Suprapubic skin (tissue), 4 donors: ENCODE results near the gene GPX3. TPM values are rescaled to one million over a fixed set of nuclear protein-coding genes. Genes with fewer than 3 reads are reported as not detected.

Source experiments
- DNase-seq, 2 donors: peaks; one replicate each; pipeline ENCODE4 v3.0.0-alpha.2; 2019; ENCODE audit warnings: low spot score in 2 of 2
- H3K27ac ChIP-seq: fragments of 200-600 bp; sonication (generic); one replicate; pipeline ENCODE4 v1.5.1; 2019
- H3K27me3 ChIP-seq: fragments of 200-600 bp; sonication (generic); one replicate; pipeline ENCODE4 v1.5.1; 2019
- H3K36me3 ChIP-seq: fragments of 200-600 bp; sonication (generic); one replicate; pipeline ENCODE4 v1.5.1; 2019
- H3K4me1 ChIP-seq: fragments of 200-600 bp; sonication (generic); one replicate; pipeline ENCODE4 v1.5.1; 2019
- H3K4me3 ChIP-seq: fragments of 200-600 bp; sonication (generic); one replicate; pipeline ENCODE4 v1.5.1; 2019; ENCODE audit warnings: mild to moderate bottlenecking
- H3K9me3 ChIP-seq: fragments of 200-600 bp; sonication (generic); one replicate; pipeline ENCODE4 v1.5.1; 2019
- EP300 ChIP-seq: sonication (generic); formaldehyde crosslinking; IDR thresholded peaks from one replicate; pipeline ENCODE4 v1.6.1; 2017; ENCODE audit warnings: antibody characterized with exemption
- POLR2A ChIP-seq, 2 donors: fragments of 450-650 bp; IDR thresholded peaks; one replicate each; pipeline ENCODE4 v1.6.1; 2017; ENCODE audit warnings: antibody characterized with exemption in 2 of 2, mild to moderate bottlenecking in 2 of 2, moderate library complexity in 2 of 2
- POLR2AphosphoS5 ChIP-seq, 3 donors: sonication (generic); formaldehyde crosslinking; IDR thresholded peaks; one replicate each; pipeline ENCODE4 v1.6.1; 2017; ENCODE audit warnings: antibody characterized with exemption in 3 of 3
- WGBS: methylation state at CpG from one replicate; pipeline ENCODE4 v1.1.5; 2018; 5-methylcytosine and 5-hydroxymethylcytosine counted together
- total RNA-seq, 4 donors: library from RNA; depleted of rRNA; stranded (reverse); fragments of >200 nt; gene quantifications; one replicate each; pipeline ENCODE4 v1.1.0, GENCODE V29; 2016
- TF ChIP-seq, protein P1 (sequence below), 2 donors: fragments of 200-600 bp in 1 of 2; fragments of 450-650 bp in 1 of 2; sonication (generic) in 1 of 2; IDR thresholded peaks; one replicate each; pipeline ENCODE4 v1.5.1; 2016 to 2019; ENCODE audit warnings: antibody characterized with exemption in 2 of 2, mild to moderate bottlenecking in 1 of 2, moderate library complexity in 1 of 2

GPX3 gene
- total RNA-seq, 4 donors from 2014 or later = 242 to 601 (median 378) TPM

DNA sequence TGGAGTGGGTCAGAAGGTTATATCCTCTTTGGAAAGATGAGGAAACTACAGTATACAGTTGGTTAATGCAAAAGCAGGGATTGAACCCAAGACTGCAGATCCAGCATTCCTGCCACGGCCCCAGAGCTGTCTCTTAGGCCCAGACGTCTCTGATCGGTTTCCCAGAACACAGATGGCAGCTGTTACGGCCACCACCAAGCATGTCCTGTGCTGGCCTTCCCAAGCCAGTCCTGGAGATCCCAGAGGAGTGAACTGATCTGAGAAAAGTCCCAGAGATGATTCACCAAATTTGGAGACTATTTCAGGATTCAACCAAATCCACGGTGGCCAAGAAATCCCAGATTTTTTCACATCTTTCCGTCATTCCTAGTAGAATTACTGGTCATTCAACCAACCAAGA lies 40.4 kb downstream of the GPX3 start:
- H3K9me3 ChIP-seq = no peaks in the 10 kb centered on the region
- H3K27me3 ChIP-seq = no peaks in the 10 kb centered on the region
- no peak for TF ChIP-seq POLR2A (IDR thresholded peaks at IDR 0.05)
- no peak for TF ChIP-seq EP300
- TF ChIP-seq, protein P1, sequence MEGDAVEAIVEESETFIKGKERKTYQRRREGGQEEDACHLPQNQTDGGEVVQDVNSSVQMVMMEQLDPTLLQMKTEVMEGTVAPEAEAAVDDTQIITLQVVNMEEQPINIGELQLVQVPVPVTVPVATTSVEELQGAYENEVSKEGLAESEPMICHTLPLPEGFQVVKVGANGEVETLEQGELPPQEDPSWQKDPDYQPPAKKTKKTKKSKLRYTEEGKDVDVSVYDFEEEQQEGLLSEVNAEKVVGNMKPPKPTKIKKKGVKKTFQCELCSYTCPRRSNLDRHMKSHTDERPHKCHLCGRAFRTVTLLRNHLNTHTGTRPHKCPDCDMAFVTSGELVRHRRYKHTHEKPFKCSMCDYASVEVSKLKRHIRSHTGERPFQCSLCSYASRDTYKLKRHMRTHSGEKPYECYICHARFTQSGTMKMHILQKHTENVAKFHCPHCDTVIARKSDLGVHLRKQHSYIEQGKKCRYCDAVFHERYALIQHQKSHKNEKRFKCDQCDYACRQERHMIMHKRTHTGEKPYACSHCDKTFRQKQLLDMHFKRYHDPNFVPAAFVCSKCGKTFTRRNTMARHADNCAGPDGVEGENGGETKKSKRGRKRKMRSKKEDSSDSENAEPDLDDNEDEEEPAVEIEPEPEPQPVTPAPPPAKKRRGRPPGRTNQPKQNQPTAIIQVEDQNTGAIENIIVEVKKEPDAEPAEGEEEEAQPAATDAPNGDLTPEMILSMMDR (IDR thresholded peaks at IDR 0.05) = no peak
- TF ChIP-seq POLR2AphosphoS5 (IDR thresholded peaks at IDR 0.05) = no peak
- peaks cover 76% of the 10 kb centered on the region for H3K36me3 ChIP-seq
- H3K4me1 ChIP-seq = peaks cover 35% of the 10 kb centered on the region
- no peak for DNase-seq
- WGBS = 61% methylated on average over 3 of the region's 6 CpGs
- no peak overlapping the region for H3K4me3 ChIP-seq
- no peak overlapping the region for H3K27ac ChIP-seq

DNA sequence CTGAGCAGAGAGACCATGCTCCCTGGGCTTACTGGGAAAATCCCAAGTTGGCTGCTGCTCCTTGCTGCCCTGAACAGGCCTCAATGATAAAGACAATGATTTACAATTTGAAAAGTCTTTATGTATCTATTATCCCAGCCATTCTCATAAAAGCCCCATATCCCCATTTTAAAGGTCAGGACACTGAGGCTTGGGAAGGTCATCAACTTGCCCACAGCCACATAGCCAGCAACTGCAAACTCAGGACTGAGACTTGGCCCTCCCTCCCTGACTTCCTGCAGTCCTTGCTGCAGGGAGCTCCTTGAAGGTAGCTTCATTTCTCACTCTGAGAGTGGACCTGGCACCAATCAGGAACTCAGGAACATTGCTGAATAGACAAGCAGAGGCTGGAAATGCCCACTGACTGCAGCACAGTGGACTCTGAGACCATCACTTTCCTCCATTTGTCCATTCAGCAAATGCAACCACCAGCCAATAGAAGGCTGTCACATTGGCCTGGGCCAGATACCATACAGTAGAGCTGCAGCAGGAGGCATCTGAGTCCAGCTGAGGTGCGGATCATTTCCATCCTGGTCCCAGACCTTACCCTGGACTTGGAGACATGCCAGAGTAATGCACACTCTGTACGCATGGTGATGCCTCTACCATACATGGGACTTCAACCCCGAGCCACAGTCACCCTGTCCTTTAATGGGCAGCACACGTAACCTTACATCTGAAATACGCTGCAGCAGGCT lies 42.2 kb downstream of the GPX3 start:
- peaks cover 35% of the 10 kb centered on the region for H3K4me1 ChIP-seq
- H3K27me3 ChIP-seq = no peaks in the 10 kb centered on the region
- no peak overlapping the region for H3K4me3 ChIP-seq
- no peaks in the 10 kb centered on the region for H3K9me3 ChIP-seq
- peaks cover 64% of the 10 kb centered on the region for H3K36me3 ChIP-seq
- WGBS = 100% methylated on average over 5 of the region's 5 CpGs
- TF ChIP-seq, protein P1 (IDR thresholded peaks at IDR 0.05) = no peak
- TF ChIP-seq EP300 (no peak), POLR2A (IDR thresholded peaks at IDR 0.05) (no peak), POLR2AphosphoS5 (IDR thresholded peaks at IDR 0.05) (no peak)
- no peak overlapping the region for H3K27ac ChIP-seq
- no peak for DNase-seq

DNA sequence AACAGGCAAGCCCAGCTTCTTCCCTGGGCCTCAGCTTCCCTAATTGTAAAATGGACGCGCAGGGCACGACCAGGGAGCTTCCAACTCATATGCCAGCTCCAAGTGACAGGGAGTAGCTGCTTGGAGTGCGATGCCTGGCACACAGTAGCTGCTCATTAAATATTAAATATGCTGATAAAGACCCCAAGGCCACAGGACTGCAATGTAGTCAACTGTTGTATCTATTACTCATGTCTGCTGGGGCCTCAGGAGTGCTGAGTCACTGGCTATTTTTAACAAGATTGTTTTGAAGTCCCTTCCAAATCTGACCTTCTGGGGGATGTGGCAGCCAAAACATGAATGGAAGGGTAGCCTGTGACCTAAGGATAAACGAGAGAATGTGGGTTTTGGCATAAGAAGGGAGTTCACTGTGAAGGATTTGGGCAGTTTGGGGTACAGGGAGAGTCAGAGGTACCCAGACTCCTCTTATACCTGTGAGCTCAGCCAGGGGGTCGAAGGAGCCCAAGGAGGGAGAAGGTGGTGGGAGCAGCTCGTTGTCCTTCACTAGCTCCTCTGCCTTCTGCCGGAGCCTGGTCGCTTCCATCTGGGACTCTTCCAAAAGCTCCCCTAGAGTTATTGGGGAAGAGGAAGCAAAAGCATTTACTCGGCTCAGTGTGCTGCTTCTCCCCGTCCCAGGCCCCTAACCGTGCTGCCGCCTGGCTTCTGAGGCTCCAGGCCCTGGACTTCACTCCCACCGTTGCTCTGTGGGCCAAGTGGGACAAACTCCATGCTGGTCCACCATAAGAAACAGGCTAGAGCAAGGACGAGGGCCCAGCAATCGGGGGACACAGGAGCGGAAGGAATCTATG lies 43.0 kb downstream of the GPX3 start:
- Histone ChIP-seq H3K4me1 (peaks cover 43% of the 10 kb centered on the region), H3K4me3 (no peak overlapping the region), H3K27ac (no peak overlapping the region), H3K36me3 (peaks cover 56% of the 10 kb centered on the region), H3K27me3 (no peaks in the 10 kb centered on the region), H3K9me3 (no peaks in the 10 kb centered on the region)
- DNase-seq = no peak
- 75% methylated on average over 17 of the region's 17 CpGs for WGBS
- no peak for TF ChIP-seq POLR2A (IDR thresholded peaks at IDR 0.05)
- no peak for TF ChIP-seq EP300
- TF ChIP-seq POLR2AphosphoS5 (IDR thresholded peaks at IDR 0.05) = no peak
- TF ChIP-seq, protein P1 (IDR thresholded peaks at IDR 0.05) = no peak

DNA sequence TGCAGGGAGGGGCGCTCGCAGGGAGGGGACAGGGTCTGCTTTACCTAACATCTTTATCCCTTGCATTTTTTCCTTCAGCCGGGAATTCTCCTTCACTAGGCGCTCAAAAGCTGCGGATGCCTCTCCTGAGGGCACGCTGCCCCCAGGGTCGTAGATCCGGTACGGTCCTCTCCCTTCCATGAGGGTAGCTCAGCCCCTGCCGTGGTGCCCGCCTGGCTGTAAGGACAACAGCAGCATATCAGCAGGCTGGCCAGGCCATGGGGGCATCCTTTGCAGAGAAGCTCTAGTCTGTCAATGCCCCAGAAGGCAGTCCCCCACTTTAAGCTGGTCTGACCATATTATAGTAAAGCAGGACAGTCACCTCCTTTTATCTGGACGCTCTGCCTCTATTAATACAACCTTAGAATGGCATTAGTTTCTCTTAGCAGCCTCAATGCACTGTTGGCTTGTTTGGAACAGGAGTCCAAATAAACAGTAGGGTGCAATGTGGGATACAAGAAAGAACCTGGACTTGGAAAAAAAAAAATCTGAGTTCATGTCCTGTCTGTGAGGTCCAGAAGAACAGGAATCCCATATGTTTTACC lies 44.6 kb downstream of the GPX3 start:
- 92% methylated on average over 12 of the region's 12 CpGs for WGBS
- TF ChIP-seq EP300 = no peak
- no peak for TF ChIP-seq POLR2A (IDR thresholded peaks at IDR 0.05)
- no peak for TF ChIP-seq POLR2AphosphoS5 (IDR thresholded peaks at IDR 0.05)
- TF ChIP-seq, protein P1 (IDR thresholded peaks at IDR 0.05) = no peak
- Histone ChIP-seq H3K27me3 (no peaks in the 10 kb centered on the region), H3K27ac (no peak overlapping the region), H3K9me3 (no peaks in the 10 kb centered on the region), H3K4me1 (peaks cover 53% of the 10 kb centered on the region), H3K36me3 (peaks cover 43% of the 10 kb centered on the region), H3K4me3 (no peak overlapping the region)
- DNase-seq = no peak

DNA sequence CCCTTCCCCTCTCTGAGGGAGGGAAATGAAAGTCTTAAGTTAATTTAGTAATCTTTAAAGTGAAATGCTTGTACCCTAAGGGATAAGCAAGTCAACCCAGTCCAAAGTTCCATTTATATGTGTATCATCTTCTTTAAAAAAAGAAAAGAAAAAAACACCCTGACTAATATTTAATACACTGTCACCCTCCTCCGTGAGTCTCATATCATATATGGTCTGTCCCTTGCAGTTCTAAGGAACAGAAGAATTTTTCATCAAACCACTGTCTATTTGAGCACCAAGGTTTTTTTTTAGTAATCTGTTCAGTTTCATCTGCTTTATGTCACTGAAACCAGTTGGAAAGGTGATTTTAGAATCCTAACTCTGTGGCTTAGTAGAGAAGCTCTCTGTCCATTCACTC lies 45.2 kb downstream of the GPX3 start:
- H3K27ac ChIP-seq = no peak overlapping the region
- WGBS = 84% methylated on average over 1 of the region's 1 CpG
- peaks cover 37% of the 10 kb centered on the region for H3K36me3 ChIP-seq
- H3K4me3 ChIP-seq = no peak overlapping the region
- peaks cover 53% of the 10 kb centered on the region for H3K4me1 ChIP-seq
- H3K27me3 ChIP-seq = no peaks in the 10 kb centered on the region
- no peak for TF ChIP-seq POLR2AphosphoS5 (IDR thresholded peaks at IDR 0.05)
- TF ChIP-seq EP300 = no peak
- TF ChIP-seq, protein P1 (IDR thresholded peaks at IDR 0.05) = no peak
- no peak for TF ChIP-seq POLR2A (IDR thresholded peaks at IDR 0.05)
- no peaks in the 10 kb centered on the region for H3K9me3 ChIP-seq
- DNase-seq = no peak
